ENCODE measurements around the gene MTHFD1L.
"Not testable (repeated sequence)": the region's sequence is repeated elsewhere in the genome, so short reads cannot be mapped to it uniquely, and the experiment has no call there.

Gene MTHFD1L

GRCh38 chr6:151093706-151094105 is 228.2 kb downstream of the MTHFD1L start:
- DNase-seq (ENCODE audit: low read depth in 2 of 2): no peak

DNA sequence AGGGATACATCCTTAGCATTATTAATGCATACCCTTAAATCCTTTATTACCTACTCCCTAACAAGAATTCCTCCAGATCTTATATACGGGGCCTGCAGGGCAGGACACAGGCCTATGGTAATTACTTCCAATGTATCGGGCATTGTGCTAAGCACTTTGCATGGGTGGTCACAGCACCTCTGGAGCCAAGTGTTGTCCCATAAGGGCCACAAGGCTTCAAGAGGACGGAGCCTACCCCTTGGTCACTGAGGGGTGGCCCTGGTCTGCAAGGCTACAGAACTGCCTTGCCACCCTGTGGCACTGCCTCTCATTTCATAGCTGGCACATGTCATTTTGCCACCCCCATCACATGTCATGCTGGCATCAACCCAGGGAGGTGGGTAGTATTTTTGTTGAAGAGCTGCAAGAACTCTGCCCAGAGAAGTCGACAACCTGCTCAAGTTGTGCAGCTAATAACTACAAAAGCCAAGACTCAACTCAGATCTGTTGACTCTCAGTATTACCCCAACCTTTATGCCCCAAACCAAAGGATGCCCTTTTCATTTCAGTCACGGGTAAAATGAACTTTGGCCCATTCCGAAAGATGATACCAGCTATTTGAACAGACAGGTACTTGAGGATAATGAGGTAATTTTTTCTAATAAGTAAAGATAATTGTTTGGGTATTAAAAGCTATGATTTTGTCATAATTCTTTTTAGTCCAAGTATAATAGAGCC is 230.2 kb downstream of the MTHFD1L start:
- no peak for DNase-seq (ENCODE audit: low read depth in 2 of 2)

- no peak for DNase-seq (ENCODE audit: low read depth in 2 of 2)
These were observed 230.7 kb downstream of the MTHFD1L start for GRCh38 chr6:151096255-151096612.

GRCh38 chr6:151096691-151097606 is 231.4 kb downstream of the MTHFD1L start:
- DNase-seq (ENCODE audit: low read depth in 2 of 2): no peak

DNA sequence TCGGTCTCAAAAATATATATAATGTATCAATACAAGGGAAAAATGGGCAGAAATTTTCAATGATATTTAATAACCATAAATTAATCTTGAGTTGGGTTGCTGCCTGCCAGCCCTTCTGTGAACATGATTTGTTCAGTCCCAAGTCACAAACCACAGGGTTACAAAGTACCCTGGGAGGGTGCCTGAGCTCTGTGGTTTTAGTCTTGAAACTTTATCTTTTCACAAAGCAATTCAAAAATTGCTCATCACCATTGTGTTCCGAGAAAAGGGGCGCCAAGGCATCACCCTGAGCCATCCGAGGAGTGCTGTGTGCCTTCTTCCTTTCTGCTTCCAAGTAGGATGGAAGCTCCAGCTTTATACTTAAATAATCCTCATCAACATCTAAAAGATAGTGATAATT is 232.7 kb downstream of the MTHFD1L start:
- DNase-seq (ENCODE audit: low read depth in 2 of 2): no peak

- no peak for DNase-seq (ENCODE audit: low read depth in 2 of 2)
These were observed 234.8 kb downstream of the MTHFD1L start for GRCh38 chr6:151100326-151100725.

GRCh38 chr6:151101161-151101815 is 235.8 kb downstream of the MTHFD1L start:
- no peak for DNase-seq (ENCODE audit: low read depth in 2 of 2)

- DNase-seq (ENCODE audit: low read depth in 2 of 2): no peak
These were observed 236.6 kb downstream of the MTHFD1L start for GRCh38 chr6:151101816-151102694.

DNA sequence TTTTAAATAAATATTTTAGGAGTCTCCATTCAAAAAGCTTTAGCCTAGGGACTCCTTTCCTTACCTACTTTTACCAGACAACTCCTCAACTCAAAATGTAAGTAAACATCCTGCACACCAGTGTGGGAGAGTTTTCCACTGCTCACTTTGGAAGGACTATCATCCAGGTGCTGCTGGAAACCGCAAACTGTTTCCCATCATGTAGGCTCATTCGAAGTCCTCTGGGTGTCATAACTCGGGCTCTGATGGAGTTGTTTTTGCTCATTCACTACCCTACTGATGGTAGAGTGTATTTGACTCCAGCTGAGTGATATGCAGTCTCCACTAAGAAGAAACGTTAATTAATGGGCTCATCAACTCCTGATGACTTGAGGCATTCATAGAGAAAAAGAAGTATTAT is 237.8 kb downstream of the MTHFD1L start:
- no peak for DNase-seq (ENCODE audit: low read depth in 2 of 2)

DNA sequence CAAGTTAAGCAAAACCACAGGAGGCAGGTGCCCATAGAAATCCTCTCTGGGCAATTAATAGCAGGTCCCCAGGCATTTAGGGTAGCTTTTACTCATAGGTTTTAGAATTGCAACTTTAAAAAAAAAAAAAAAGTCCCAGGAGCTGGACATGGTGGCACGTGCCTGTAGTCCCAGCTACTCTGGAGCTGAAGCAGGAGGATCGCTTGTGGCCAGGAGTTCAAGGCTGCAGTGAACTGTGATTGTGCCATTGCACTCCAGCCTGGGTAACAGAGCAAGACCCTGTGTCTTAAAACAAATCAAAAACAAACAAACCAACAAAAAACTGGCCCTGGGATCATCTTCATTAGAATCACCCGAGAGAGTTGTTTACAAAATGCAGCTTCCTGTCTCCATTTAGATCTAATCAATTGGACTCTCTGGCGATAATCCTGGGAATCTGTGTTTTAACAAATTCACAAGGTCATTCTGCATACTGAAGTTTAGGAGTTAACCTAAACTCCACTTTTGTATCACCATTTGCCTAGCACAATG is 242.5 kb downstream of the MTHFD1L start:
- no peak for DNase-seq (ENCODE audit: low read depth in 2 of 2)

- DNase-seq (ENCODE audit: low read depth in 2 of 2): no peak
These were observed 243.0 kb downstream of the MTHFD1L start for GRCh38 chr6:151108548-151108947.

DNA sequence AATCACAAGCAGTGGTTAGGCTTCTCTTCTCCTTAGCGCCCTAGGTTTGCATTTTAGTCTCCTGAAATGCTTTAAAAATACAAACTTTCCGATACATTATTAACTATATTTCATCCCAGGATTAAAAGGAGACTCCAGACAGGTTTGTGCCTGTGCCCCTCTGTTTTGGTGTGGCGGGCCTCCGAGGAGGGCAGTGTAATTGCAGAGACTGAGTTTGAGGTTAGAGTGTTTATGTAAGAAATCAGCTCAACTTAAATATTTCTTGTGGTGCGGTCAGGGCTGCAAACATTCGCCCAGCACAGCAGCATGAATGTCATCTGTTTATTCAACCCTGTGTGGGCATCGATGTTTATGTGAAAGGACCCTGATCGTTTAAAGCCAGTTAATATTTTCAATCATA is 243.9 kb downstream of the MTHFD1L start:
- DNase-seq (ENCODE audit: low read depth in 2 of 2): no peak

DNA sequence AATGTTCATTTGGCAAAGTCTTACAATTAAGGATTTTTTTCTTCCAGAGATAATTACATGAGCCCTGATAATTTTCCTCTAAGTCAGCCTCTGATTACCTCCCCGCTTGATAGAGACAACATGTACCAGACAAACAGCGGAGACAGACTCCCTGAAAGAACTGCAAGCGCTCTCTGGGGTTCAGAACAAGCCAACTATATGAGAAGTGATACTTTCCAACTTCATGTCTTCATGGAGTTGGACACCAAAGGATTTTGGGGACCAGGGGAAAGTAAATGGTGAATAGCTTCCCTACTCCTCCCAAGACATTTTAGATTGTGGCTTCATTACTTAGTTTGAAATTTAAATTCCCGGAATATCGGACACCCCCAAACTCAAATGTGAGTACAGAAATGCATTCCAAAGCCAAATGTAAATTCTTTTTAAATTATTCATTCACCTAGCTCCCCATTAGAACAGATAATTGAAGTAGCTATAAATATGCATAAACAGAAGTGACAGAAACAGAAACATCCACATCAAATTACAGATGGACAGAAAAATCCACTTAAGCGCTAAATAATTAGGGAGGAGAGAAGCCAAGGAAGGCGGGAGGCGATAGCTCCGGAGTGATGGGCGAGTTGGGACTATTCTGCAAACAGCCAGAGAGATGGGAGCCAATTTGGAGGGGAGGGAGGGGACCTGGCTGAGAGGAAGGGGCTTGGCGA is 244.5 kb downstream of the MTHFD1L start:
- DNase-seq (ENCODE audit: low read depth in 2 of 2): no peak

GRCh38 chr6:151110576-151110905 is 245.0 kb downstream of the MTHFD1L start:
- no peak for DNase-seq (ENCODE audit: low read depth in 2 of 2)

DNA sequence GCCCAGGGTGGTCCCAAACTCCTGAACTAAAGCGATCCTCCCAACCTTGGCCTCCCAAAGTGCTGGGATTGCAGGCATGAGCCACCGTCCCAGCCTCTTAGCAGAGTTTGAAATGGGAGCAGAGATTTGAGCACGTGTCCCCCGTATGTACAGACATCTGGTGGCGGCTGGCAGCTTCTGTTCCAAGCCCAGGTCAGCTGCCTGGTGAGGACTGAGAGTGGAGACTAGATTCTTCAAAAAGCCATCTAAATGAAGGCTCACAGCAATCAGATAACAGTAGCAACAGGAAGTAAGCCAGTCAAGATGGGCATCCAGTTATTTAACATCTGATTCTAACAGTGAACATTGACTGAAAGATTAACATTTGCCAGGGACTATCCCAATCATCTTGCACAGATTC is 246.2 kb downstream of the MTHFD1L start:
- no peak for DNase-seq (ENCODE audit: low read depth in 2 of 2)

GRCh38 chr6:151112130-151112529 is 246.6 kb downstream of the MTHFD1L start:
- DNase-seq (ENCODE audit: low read depth in 2 of 2): no peak

DNA sequence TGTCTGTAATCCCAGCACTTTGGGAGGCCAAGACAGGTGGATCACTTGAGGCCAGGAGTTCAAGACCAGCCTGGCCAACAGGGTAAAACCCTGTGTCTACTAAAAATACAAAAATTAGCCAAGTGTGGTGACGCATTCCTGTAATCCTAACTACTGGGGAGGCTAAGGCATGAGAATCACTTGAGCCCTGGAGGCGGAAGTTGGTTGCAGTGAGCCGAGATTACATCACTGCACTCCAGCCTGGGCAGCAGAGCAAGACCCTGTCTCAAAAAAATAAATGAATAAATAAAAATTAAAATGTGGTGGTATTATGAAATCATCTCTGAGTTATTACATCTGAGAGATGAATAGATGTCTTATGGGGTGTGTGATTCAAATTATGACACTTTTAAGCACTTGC is 247.4 kb downstream of the MTHFD1L start:
- not testable (repeated sequence) for DNase-seq (ENCODE audit: low read depth in 2 of 2)

- no peak for DNase-seq (ENCODE audit: low read depth in 2 of 2)
These were observed 248.1 kb downstream of the MTHFD1L start for GRCh38 chr6:151113641-151114040.

DNA sequence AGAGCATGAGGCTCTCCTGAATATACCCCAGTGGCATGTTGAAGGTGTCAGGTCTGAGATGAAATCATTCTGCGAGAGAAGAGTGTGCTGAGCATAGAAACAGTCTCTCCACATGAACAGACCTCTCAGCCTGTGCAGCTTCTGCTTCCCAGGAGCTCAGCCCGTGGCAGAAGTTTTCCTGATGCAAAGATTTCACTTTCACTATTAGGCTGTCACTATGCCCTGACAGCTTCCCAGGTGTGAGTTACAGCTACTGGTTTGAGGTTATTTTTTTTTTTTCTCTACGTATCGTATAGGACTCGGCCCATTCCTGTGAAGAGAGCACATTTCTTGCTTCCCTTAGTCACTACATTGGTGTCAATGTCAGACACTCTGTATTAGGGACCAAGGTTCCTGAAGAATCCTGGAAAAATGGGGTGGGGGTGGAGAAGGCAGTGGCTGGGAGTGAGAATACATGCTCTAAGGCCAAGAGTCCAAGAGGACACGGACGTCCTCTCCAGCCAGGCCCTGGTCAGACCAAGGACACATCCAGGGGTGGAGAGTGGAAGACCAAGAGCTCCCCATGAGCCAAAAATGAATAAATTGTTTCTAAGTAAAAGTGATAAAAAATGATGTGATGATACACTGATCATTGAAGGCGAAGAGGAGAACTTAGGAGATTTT is 253.1 kb downstream of the MTHFD1L start:
- no peak for DNase-seq (ENCODE audit: low read depth in 2 of 2)

- no peak for DNase-seq (ENCODE audit: low read depth in 2 of 2)
These were observed 254.5 kb downstream of the MTHFD1L start for GRCh38 chr6:151119823-151120524.

All from stimulated activated CD8-positive, alpha-beta memory T cell treated with anti-CD3 and anti-CD28 coated beads, Interleukin-15, amount 100 ng/mL, for 4 hours (primary cell).